Stimulated activated CD8-positive, alpha-beta memory T cell treated with anti-CD3 and anti-CD28 coated beads, Interleukin-7, amount 100 ng/mL, for 4 hours (primary cell): ENCODE measurements around the gene NT5C3B.

Experiments used
- DNase-seq, 2 donors: peaks; one replicate each; pipeline ENCODE4 v3.0.0-alpha.2; 2020; ENCODE audit warnings: low read depth in 2 of 2

NT5C3B gene

DNA sequence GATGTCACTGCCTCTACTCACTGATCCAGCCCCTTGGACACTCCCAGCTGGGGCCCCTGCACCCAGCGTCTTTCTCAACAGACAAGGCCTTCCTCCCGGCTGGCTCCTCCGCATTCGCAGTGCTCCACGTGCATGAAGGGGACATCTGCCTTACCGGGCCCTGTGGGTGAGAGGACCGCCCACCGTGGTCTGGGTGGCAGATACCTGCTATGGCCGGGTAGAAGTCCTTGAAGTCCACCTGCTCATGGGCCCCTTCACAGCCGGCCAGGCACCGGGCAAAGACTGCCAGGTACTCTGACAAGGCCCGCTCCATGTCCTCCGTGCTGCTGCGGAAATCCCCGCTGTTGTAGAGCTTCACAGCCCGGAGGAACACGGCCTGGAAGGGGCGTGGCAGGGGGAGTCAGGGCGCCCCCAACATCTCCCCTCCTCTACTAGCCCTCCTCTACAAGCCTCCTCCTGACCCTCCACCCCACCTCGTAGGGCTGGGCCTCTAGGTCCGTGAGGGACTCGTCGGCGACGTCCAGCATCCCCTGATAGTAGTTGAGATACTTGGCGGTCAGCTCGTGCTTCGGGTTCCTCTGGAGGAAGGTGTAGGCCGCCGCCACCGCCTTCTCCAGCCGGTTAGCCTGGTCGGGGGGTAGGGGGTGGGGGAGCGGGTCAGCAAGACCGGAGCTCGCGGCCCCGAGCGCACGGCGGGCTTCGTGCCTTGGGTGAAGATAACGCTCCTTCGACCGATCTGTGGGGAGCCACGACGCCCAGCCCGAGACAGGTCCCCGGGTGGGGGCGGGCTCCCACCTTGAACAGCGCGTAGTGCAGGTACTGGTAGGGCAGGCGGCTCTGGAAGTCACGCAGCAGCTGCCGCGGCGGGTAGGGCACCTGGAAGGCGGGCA is 25.1 kb downstream of the NT5C3B start:
- no peak for DNase-seq

DNA sequence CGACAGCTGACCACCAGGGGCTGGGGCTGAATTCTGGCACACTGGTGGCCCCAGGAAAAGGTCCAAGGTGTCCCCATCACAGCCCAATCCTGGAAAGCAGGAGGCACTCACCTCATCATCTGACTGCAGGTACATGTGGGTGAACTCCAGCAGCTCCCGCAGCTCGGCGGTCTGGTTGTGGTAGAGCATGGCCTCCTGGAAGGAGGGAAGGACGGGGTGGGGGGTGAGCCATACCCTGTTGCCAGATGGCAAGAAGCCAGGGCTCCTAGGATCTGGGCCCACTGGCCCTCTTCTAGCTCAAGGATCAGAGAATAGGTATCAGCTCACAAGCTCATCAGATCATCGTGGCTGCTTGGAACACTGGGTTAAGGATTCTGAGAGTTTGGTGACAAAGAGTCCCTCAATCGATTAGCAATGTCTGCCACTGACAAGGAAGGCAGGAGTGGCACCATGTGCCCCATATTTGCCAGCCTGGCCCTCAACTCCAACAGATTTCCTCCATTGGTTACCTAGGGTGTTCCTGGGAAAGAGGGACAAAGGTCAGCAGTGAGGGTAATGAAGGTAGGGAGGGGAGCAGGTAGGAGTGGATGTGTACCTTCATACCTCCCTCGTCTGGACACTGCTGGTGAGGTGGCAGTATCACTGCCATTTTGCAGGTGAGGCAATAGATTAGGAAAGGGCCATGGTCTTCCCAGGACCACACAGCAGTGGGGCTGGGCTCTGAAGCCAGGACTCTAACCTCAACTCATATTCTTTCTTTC is 29.2 kb downstream of the NT5C3B start:
- DNase-seq = no peak

DNA sequence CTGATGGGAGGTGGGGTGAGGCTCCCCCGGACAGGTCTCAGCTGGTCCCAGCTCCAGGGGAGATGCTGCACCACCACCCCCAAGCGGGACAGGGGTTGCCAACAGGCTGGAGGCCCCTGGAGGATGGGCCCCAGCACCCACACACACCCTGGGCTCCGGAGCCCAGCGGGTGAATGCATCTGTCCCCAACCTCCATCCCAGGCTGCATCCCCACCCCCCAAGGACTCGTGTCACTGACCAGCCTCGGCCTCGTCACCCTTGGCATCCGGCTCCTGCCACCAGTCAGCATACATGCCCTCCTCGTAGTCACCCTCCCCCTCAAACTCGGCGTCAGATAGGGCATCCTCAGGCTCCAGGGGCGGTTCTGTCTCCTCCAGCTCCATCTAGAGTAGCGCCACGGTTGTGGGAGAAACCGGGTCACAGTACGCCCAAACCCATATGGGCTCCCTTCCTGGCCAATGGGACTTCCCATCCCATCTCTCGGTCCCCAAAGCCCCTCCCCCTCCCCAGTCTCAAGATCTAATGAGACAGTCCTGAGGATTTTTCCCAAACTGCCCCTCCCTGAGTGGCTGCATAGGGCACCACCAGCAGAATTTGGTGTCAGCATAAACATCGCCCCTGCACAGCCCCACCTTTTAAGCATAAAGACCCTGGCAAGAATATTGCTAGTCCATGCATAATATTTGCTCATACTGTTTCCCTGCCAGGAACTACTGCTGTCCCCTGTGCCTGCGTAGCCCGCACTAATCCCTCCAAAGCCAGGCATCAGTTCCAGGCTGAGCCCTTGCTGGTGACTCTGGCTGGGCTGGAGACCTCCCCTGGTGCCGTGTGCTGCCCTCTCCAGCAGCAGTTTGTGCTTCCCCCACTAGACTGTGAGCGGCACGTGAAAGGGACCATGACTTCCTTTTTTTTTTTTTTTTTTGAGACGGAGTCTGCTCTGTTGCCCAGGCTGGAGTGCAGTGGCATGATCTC is 32.7 kb downstream of the NT5C3B start:
- DNase-seq = no peak

DNA sequence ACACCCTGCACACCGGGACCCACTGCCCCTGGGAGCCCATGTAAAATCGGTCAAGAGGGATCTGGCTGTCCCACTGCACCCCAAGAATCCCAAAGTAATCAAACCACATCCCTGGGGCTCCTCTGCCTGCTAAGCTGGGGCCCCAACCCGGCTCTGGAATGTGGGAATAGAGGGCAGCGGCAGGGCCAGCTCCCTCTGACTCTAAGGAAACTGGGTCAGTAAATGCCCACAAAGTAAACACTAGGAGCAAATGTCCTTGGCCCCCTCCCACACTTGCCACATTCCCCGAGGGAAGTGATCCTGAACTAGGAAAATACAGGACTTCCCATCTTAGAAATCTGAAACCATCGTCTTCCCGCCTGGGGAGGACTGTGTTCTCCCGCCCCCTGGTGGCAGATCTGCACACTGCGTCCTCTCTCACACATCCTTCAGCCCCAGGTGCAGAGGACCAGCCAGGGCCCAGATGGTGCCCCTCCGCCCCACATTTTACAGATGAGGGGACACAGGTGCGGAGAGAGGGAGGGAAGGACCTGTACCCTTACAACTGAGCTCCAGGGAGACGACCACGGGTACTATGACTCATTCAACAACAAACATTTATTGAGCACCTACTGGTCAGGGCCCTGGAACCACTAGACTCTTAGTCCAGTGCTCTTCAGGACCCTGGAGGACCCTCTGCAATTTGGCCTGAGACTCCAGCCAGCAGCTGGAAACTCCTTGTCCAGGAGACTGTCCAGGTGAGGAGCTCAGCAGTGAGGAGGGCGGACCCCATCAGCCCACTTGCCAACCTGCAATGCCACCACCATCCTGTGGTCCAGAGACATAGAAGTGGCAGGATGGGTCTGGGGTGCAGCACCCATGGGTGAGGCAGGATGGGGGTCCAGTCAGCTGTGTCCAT is 34.4 kb downstream of the NT5C3B start:
- peak; percentile 48 to 52 for DNase-seq

GRCh38 chr17:41800601-41801373 is 35.2 kb downstream of the NT5C3B start:
- no peak for DNase-seq

DNA sequence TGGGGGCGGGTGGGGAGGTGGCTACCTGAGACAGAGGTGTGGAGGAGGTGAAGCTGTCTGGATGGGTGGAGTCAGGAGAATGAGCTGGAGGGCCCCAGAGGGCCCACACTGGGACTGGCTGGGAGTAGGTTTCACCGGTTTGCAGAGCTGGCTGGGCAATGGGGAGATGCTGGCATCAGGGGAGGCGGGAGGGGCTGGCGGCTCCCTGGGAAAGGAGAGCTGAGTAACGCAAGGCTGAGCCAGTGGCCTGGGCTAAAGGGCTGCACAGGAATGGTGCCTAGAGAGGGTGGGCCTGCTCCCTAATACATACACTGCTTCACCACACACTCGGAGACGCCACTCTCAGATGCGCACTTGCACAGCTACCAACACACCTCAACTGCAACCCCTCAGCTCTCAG is 36.7 kb downstream of the NT5C3B start:
- no peak for DNase-seq

DNA sequence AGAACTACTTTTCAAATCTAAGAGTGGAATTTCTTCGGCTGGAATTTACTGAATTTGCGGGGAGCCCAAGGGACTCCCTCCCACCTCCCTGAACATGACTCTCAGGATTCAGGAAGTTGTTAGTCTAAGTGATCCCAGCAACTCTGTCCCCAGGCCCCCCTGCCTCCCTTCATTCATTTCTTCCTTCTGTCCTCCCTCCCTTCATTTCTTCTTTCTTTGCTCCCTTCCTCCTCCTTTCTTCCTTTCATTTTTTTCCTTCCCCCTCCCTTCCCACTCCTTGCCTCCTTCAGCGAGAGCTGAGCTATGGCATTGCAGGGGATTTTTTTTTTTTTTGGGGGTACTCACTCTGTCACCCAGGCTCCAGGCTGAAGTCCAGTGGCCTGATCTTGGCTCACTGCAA is 38.7 kb downstream of the NT5C3B start:
- DNase-seq = no peak

DNA sequence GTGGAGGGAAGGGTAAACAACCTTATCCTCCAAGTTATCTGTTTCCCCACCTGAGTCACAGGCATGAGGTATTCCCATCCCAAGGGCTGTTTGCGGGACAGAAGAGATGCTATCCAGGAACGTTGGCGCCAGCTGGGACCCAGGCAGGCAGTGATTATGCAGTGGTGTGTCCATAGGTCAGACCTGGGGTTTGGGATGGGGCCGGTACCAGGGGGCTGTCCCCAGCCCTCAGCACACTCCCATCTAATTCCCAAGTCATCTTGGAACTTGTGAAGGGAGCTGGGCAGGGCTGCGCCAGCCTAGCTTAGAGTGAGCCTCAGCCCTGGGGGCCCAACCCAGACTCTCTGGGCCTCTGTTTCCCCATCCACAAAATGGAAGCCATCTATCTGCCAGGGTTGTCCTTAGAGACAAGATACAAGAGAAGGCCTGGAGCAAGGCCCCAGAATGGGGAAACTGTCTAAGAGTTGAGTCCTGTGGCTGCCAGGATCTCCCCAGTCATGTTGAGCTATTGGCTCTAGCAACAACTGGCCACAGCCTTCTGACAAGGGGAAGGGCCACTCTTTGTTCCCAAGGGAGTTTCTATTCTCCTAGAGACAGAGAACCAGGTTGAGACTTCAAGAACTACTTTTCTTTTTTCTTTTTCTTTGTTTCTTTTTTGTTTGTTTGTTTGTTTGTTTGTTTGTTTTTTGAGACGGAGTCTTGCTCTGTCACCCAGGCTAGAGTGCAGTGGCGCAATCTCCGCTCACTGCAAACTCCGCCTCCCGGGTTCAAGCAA is 39.7 kb downstream of the NT5C3B start:
- DNase-seq = no peak

- no peak for DNase-seq
These were observed 41.5 kb downstream of the NT5C3B start for GRCh38 chr17:41794540-41794975.

GRCh38 chr17:41793784-41794539 is 42.1 kb downstream of the NT5C3B start:
- DNase-seq = no peak

GRCh38 chr17:41792845-41793783 is 42.9 kb downstream of the NT5C3B start:
- no peak for DNase-seq

DNA sequence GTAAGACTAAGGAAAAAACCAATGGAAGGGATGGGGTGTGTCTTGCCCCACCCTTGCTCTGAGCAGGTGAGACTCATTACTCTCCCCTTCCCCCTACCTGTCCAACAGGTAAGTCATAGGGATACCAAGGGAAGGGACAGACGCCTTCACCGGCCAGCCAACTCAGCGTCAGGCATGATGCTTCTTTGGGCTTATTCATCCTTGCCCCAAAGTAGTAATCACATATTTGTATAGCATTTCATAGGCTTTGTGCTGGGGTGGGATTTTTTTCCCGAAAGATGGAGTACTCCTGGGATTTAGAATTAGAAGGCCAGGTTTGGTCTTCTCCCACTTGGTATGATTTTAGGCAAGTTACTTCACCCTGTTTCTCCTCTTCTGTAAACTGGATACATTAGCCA is 49.0 kb downstream of the NT5C3B start:
- no peak for DNase-seq

GRCh38 chr17:41786227-41787020 is 49.6 kb downstream of the NT5C3B start, which contains the start of gene JUP:
JUP (minus strand) TSS chr17:41786711; CDS start chr17:41771854, 14,857 bp downstream.
- peak; percentile 78 to 79 for DNase-seq

DNA sequence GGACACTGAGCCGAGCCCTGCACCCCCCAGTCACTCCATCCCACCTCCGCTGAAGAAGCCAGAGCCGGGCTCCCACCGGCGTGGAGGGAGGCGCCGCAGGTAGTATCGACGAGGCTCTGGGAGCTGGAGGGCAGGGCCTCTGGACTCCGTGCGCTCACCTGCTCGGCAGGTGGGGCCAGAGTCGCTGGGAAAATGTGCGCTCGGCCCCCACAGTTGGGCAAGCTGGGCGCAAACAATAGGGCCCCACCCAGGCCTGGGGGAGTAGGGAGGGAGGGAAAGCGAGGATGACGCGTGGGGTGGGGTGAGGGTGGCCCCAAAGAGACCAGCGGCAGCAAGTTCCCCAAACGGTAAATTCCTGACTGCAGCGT is 50.2 kb downstream of the NT5C3B start:
- no peak for DNase-seq

DNA sequence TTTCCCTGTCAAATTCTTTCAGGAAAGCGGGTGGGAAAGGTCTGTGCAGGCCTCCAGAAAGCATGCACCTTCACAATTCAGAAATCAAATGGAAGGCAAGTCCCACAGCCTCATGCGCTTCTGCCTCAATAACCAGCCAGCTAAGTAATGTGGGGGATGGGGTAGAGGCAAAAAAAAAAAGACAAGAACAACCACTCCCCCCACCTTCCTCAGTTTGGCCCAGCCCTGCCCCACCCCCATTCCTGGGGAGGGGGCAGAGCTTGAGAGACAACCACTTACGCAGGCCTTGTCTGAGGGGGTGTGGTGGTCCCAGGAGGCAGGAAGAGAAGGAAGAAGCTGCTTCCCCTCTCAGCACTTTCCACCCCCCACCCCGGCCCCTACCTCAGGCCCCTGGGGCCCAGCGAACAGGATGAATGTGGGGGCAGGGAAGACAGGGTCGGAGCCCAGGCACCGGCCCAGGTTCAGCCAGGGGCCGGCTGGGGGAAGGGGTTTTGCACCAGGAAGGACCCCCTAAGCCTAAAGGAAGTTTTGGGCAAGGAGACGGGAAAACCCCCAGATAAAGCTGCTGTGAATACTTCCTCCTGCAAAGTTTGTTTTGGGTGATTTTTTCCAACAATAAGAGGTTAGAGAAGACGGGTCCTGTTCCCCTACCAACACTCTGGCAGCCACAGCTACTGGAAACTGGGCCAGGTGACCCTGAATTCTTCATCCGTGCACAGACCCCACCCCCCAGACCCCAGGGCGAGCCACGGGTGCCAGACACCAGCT is 50.8 kb downstream of the NT5C3B start:
- no peak for DNase-seq
